ENCODE data around the gene BICD1.
"Not testable (repeated sequence)": the region's sequence is repeated elsewhere in the genome, so short reads cannot be mapped to it uniquely, and the experiment has no call there.

The BICD1 gene

DNA sequence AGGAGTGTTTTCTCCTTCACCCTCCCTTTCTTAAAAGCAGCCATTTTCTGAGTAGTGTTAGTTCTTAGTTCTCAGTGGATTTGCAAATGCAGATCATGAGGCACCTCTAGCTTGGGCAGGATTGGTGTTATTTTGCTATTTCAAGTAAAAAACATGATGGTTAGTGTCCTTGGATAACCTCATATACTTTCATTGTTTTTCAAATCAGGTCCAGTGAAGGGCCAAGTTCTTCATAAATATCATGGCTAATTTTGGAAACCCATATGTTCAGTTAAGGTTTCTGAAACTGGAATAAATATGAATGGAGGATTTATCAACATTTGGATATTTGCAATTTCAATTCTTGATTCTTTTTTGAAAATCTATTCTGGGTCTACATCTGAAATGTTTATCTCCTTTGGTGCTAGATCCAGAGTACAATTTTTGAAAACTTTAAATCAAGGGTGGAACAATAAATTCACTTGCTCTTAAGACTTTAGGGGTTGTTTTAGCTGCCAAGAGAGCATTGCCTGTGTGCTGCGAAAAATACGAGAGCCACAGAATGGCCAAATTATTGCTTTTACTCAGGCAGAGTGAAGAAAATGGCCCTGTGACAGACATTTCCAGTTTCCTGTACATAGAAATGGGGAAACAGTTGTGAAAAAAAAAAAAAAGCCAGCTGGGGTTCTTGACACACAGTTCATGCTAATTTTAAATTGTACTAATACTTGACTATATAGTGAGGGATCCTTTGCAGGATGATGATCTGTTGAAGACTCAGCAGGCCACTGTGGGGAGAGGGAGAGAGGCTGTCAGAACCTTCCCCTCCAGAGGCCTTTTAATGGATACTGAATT lies 104.6 kb downstream of the BICD1 start:
- no peaks in the 10 kb centered on the region for H3K27me3 Mint-ChIP-seq (ENCODE audit: low read depth)
- H3K36me3 Mint-ChIP-seq (ENCODE audit: low read depth) = no peaks in the 10 kb centered on the region
- no peak overlapping the region for H3K4me3 Mint-ChIP-seq
- no peak overlapping the region for H3K27ac Mint-ChIP-seq
- no peaks in the 10 kb centered on the region for H3K9me3 Mint-ChIP-seq
- H3K4me1 Mint-ChIP-seq (ENCODE audit: low read depth) = no peaks in the 10 kb centered on the region

DNA sequence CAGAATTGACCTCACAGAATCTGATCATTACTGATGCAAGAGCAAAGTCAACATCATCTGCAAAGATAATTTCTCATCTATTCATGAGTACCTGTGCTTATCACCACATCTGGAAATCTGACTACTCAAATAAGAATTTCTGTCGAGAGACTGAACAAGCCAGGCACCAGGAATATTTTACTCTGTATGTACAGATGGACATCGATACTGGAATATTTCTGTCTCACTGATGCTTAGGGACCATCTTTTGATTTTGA lies 105.2 kb downstream of the BICD1 start:
- Mint-ChIP-seq H3K4me1 (ENCODE audit: low read depth) (no peaks in the 10 kb centered on the region), H3K4me3 (no peak overlapping the region), H3K9me3 (no peaks in the 10 kb centered on the region), H3K27ac (no peak overlapping the region), H3K36me3 (ENCODE audit: low read depth) (peaks cover 4% of the 10 kb centered on the region), H3K27me3 (ENCODE audit: low read depth) (no peaks in the 10 kb centered on the region)

DNA sequence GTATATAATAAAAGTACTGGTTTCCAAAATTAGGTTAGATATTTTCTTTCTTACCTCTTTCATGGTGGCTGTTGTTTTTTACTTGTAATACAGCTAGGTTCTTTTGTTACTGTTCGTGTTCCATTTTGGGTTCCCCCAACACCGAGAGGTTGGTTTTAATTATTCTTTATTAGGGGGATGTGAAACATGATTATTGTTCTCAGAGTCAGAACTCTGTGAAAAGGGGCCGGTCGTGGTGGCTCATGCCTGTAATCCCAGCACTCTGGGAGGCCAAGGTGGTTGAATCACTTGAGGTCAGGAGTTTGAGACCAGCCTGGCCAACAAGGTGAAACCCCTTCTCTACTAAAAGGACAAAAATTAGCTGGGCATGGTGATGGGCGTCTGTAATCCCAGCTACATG lies 108.1 kb downstream of the BICD1 start:
- Mint-ChIP-seq H3K36me3 (ENCODE audit: low read depth) (peaks cover 13% of the 10 kb centered on the region), H3K4me1 (ENCODE audit: low read depth) (no peaks in the 10 kb centered on the region), H3K9me3 (no peaks in the 10 kb centered on the region), H3K27ac (no peak overlapping the region), H3K4me3 (no peak overlapping the region), H3K27me3 (ENCODE audit: low read depth) (no peaks in the 10 kb centered on the region)

DNA sequence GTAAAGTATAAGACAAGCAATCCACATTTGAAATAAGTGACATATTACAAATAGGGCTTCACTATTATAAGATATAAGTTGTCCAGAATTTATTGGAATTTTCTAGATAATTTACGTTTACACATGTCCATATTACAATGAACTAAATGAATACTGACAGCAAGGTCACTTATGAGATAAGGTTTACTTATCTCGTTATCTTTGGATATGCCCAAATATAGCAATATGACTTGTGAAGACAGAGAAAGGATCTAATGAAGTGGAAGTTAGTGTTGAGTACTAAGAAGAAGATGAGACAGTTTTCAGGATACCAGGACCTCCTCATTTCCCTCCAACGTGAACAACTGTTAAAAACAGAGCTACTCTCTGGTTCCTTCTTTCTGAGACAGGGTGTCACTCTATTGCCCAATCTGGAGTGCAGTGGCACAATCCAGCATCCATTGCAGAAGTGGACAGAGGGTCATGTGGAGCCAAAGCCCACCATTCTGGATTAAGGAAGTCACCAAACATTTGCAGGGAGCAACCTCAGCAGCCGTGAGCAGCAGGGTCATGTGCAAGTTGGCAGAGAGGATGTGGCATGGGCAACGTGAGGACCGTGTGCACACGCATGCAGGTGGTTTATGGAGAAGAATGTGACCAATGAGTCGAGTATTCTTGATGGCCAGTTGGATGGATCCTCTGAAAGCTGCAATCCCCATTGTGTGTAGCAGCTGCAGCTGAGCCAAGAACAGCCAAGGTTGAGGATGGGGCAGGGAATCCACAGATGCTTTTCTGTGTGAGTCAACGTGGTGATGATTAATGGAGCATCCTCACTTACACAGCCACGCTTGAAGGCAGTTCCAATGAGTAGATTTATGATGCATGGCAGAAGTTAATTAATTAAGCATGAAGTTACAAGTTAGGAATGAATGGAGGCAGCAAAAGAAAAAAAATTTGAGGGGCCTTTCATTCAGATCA lies 111.0 kb downstream of the BICD1 start:
- Mint-ChIP-seq H3K36me3 (ENCODE audit: low read depth) (peaks cover 13% of the 10 kb centered on the region), H3K4me3 (no peak overlapping the region), H3K9me3 (no peaks in the 10 kb centered on the region), H3K4me1 (ENCODE audit: low read depth) (no peaks in the 10 kb centered on the region), H3K27me3 (ENCODE audit: low read depth) (no peaks in the 10 kb centered on the region), H3K27ac (no peak overlapping the region)

DNA sequence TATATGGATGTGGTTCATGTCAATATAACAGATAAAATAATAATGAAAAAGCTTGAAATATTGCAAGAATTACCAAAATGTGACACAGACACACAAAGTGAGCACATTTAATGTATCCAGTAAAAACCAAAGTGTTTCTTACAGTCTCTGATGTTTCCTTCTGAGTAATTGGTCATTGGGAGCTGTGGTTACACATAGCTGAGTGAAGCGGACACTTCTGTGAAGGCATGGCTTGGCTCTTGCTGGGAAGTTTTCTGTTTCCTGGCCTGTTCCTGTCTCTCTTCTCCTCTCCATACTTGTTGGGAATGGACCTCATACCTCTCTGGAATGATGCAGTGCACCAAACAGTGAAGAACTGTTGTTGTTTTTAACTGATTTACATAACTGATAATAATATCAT lies 117.3 kb downstream of the BICD1 start:
- Mint-ChIP-seq H3K27me3 (ENCODE audit: low read depth) (no peaks in the 10 kb centered on the region), H3K9me3 (no peaks in the 10 kb centered on the region), H3K27ac (no peak overlapping the region), H3K36me3 (ENCODE audit: low read depth) (no peaks in the 10 kb centered on the region), H3K4me3 (no peak overlapping the region), H3K4me1 (ENCODE audit: low read depth) (no peaks in the 10 kb centered on the region)

DNA sequence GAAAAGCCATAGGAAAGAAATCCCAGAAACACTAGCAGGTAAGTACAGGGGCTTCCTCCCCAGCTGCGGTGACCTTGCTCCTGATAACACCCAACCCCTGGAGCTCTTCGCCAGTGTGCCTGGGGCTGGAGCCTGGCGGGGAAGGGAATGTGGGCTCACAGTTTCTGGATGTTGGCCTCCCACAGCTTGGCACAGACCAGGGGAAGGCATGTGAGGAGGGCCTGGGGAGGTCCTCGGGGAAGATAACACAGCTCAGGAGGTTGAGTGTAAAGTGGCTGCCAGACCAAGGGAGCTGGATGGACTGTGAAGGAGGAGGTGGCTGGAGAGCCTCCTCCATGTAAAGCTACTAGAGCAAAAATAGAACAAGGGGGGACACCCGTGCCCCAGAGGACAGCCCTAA lies 120.1 kb downstream of the BICD1 start:
- no peaks in the 10 kb centered on the region for H3K27me3 Mint-ChIP-seq (ENCODE audit: low read depth)
- H3K9me3 Mint-ChIP-seq = no peaks in the 10 kb centered on the region
- H3K4me1 Mint-ChIP-seq (ENCODE audit: low read depth) = no peaks in the 10 kb centered on the region
- no peaks in the 10 kb centered on the region for H3K36me3 Mint-ChIP-seq (ENCODE audit: low read depth)
- no peak overlapping the region for H3K4me3 Mint-ChIP-seq
- no peak overlapping the region for H3K27ac Mint-ChIP-seq

DNA sequence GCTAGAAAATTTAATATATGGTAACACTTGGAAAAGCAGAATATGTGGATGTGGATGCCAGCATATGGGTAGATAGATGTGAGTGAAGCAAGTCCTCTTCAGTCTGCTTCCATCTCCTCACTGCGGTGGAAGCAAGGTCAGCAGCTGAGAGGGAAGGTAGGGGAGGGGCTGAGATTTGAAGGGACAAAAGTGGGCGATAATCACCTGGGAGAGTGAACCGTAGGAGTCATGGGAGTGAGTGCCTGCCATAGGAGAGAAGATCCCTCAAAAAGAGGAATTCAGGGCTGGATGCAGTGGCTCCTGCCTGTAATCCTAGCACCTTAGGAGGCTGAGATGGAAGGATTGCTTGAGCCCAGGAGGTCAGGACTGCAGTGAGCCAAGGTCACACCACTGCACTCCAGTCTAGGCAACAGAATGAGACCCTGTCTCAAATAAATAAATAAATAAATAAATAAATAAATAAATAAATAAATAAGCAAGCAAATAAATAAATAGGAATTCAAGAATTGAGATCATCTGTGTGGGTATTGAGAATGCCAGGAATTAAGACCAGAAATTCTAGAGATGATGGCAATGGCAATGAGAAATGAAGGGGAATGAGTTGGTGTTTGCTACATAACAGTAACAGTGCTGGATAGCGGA lies 123.4 kb downstream of the BICD1 start:
- Mint-ChIP-seq H3K4me1 (ENCODE audit: low read depth) (no peaks in the 10 kb centered on the region), H3K4me3 (no peak overlapping the region), H3K9me3 (no peaks in the 10 kb centered on the region), H3K27me3 (ENCODE audit: low read depth) (no peaks in the 10 kb centered on the region), H3K27ac (no peak overlapping the region), H3K36me3 (ENCODE audit: low read depth) (no peaks in the 10 kb centered on the region)

DNA sequence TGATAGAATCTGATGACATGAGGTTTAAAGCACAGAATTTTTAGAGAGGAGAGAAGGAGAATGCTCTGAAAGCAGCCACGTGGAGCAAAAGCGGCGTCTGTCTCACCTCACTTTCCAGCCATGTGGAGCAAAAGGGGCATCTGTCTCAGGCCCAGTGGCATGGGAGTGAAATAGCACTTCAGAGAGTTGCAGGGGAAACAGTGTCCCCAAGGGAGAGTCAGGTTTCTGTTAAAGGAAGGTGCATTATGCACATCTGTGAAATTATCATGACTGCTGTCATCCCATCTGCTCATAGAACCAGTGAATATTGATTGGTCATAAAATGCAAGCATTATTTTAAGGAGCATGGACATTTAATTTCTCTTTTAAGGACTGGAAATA lies 124.0 kb downstream of the BICD1 start:
- no peak overlapping the region for H3K4me3 Mint-ChIP-seq
- H3K9me3 Mint-ChIP-seq = no peaks in the 10 kb centered on the region
- H3K36me3 Mint-ChIP-seq (ENCODE audit: low read depth) = no peaks in the 10 kb centered on the region
- no peaks in the 10 kb centered on the region for H3K27me3 Mint-ChIP-seq (ENCODE audit: low read depth)
- H3K27ac Mint-ChIP-seq = no peak overlapping the region
- no peaks in the 10 kb centered on the region for H3K4me1 Mint-ChIP-seq (ENCODE audit: low read depth)

DNA sequence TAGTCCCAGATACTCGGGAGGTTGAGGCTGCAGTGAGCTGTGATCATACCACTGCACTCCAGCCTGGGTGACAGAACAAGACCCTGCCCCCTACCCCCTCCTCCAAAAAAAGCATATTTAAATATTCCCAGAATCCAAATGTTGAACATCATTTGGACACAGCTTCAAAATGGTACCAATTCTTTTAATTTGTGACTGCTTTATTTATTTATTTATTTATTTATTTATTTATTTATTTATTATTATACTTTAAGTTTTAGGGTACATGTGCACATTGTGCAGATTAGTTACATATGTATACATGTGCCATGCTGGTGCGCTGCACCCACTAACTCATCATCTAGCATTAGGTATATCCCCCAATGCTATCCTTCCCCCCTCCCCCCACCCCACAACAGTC lies 124.7 kb downstream of the BICD1 start:
- H3K4me1 Mint-ChIP-seq (ENCODE audit: low read depth); H3K9me3 Mint-ChIP-seq; H3K36me3 Mint-ChIP-seq (ENCODE audit: low read depth); H3K4me3 Mint-ChIP-seq; H3K27me3 Mint-ChIP-seq (ENCODE audit: low read depth); H3K27ac Mint-ChIP-seq: not testable (repeated sequence)

DNA sequence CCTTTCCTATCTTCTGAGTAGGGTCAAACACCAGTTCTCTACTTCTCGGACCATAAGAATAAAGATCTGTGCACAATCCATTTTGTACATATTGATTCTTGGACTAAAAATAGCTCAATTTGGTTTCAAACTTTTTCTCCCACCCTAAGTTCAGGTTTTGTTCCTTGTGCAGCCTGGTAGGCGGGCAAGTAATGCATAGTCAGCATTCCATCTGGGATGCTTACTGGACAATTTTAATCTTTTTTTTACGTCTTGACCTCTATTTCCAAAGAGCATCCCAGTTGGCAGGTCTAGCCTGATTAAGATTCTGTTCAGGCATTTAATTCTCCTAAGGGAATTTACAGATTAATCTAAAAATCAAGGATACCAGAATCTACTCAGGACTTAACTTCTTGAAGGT lies 126.9 kb downstream of the BICD1 start:
- Mint-ChIP-seq H3K27ac (no peak overlapping the region), H3K4me3 (no peak overlapping the region), H3K36me3 (ENCODE audit: low read depth) (no peaks in the 10 kb centered on the region), H3K9me3 (peaks cover 9% of the 10 kb centered on the region), H3K4me1 (ENCODE audit: low read depth) (no peaks in the 10 kb centered on the region), H3K27me3 (ENCODE audit: low read depth) (no peaks in the 10 kb centered on the region)

DNA sequence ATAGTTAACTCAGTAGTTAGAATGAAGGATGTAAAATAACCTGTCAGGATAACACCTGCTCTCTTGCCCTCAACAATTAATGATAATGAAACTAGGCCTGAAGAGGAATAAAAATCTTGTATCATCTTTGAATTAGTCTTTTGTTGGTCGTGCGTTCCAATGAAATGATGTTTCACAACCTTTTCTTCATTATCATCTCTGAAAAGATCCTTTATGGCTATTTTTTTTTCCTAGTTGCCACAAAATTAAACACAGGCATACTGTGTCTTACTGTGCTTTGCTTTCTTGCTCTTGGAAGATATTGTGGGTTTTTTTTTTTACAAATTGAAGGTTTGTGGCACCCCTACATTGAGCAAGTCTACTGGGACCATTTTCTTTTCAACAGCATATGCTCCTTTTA lies 128.6 kb downstream of the BICD1 start:
- Mint-ChIP-seq H3K4me1 (ENCODE audit: low read depth) (no peaks in the 10 kb centered on the region), H3K36me3 (ENCODE audit: low read depth) (no peaks in the 10 kb centered on the region), H3K27me3 (ENCODE audit: low read depth) (no peaks in the 10 kb centered on the region), H3K27ac (no peak overlapping the region), H3K9me3 (peaks cover 9% of the 10 kb centered on the region), H3K4me3 (no peak overlapping the region)

DNA sequence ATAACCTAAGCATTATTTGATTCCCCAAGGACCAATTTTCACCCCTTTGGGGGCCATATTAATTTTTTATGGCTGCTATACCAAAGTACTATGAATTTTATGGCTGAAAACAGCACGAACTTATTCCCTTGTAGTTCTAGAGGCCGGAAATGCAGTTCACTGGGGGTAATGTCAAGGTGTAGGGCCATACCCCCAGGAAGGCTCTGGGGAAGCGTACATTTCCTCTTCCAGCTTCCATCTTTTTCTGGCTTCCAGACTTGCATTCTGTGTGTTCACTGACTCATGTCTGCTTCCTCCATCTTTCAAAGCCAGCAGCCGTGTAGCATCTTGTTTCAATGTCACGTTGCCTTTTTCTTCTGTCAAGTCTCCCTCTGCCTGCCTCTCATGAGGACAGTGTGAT lies 133.5 kb downstream of the BICD1 start:
- H3K4me1 Mint-ChIP-seq (ENCODE audit: low read depth) = no peaks in the 10 kb centered on the region
- no peak overlapping the region for H3K4me3 Mint-ChIP-seq
- no peak overlapping the region for H3K27ac Mint-ChIP-seq
- peaks cover 9% of the 10 kb centered on the region for H3K9me3 Mint-ChIP-seq
- no peaks in the 10 kb centered on the region for H3K36me3 Mint-ChIP-seq (ENCODE audit: low read depth)
- no peaks in the 10 kb centered on the region for H3K27me3 Mint-ChIP-seq (ENCODE audit: low read depth)

DNA sequence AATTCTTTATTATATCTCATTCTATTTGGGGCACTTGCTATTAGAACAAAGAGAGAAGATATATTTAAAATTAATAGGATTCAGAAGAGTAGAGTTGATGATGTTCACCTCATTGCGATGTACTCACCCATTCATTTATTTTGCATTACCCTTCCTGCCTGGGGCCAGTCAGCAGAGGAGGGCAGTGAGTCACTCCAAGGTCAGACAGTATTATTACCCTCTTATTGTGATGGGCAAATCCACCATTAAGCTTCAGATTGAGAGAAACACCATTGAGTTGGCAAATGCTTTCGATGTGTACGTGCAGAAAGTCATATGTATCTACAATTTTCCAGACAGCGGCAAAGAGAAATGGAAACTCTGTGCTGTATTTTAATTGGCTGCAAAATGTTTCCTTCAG lies 134.2 kb downstream of the BICD1 start:
- Mint-ChIP-seq H3K4me3 (no peak overlapping the region), H3K27me3 (ENCODE audit: low read depth) (no peaks in the 10 kb centered on the region), H3K9me3 (peaks cover 9% of the 10 kb centered on the region), H3K36me3 (ENCODE audit: low read depth) (no peaks in the 10 kb centered on the region), H3K27ac (no peak overlapping the region), H3K4me1 (ENCODE audit: low read depth) (no peaks in the 10 kb centered on the region)

DNA sequence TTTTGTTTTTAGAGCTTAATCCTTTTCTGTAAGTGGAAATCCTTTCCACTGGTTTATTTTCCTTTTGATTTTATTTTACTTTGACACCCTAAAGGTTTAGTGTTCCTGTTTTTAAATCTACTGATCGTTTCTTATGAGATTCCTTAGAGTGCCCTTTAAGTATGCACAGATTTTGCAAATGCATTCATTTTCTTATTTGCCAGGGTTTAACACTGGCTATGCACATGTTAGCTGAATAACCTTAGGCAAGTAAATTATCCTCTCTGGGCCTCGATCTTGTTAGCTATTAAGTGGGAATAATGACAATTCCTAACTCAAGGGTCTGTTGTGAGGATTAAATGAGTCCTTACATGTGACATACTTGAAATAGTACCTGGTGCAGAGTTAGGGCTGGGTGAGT lies 136.0 kb downstream of the BICD1 start:
- Mint-ChIP-seq H3K9me3 (peaks cover 7% of the 10 kb centered on the region), H3K36me3 (ENCODE audit: low read depth) (peaks cover 3% of the 10 kb centered on the region), H3K27ac (no peak overlapping the region), H3K4me3 (no peak overlapping the region), H3K27me3 (ENCODE audit: low read depth) (no peaks in the 10 kb centered on the region), H3K4me1 (ENCODE audit: low read depth) (no peaks in the 10 kb centered on the region)
